ENCODE data around the gene GRN. TPM values are rescaled to one million over a fixed set of nuclear protein-coding genes. Genes with fewer than 3 reads are reported as not detected.

Gene GRN
- total RNA-seq, 1 donor: 241 TPM

DNA sequence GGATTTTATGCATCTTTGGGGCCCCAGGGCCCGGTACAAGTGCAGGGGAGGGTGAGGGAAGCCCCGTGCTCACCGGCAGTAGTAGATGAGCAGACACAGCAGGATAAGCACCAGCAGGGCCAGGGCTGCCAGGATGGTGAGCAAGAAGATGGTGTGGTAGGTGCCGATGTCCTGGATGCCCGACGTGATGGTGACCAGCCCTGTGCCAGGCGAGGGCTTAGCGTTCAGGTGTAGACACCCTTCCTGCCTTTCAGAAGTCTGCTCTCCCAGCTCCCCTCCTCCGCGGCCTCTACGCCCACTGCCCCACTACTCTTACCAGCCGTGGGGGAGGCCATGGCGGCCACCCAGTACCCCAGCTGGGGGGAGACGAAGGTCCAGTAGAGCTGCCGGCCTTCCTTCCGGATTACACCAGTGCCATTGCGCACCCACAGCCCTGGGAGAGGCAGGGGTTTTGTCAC, 10.6 kb downstream of the GRN start:
- H3K4me3 ChIP-seq (ENCODE audit: low read depth, low read length): no peak overlapping the region
- no peak for DNase-seq (ENCODE audit: low read depth)
- TF ChIP-seq CTCF (IDR thresholded peaks at IDR 0.05; ENCODE audit: insufficient read depth, low read length): no peak

DNA sequence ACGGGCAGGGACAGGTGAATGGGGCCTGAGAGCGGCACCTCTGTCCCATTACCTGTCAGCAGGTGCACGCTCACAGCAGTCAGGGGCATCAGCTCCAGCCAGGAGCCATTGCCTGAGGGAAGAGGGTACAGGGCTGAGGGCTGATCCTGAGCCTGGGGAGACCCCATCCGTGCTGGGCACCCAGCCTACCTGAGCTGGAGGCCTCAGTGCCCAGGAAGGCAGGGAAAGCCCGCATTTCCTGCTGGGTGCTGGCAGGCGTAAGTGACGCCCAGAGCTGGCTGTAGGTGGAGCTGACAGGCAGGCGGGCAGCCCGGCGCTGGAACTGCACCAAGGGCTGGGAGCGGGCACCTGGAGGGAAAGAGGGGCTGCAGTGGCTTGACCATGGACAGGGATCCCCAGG, 11.1 kb downstream of the GRN start:
- TF ChIP-seq CTCF (IDR thresholded peaks at IDR 0.05; ENCODE audit: insufficient read depth, low read length): no peak
- H3K4me3 ChIP-seq (ENCODE audit: low read depth, low read length): no peak overlapping the region
- no peak for DNase-seq (ENCODE audit: low read depth)

- TF ChIP-seq CTCF (IDR thresholded peaks at IDR 0.05; ENCODE audit: insufficient read depth, low read length): no peak
- H3K4me3 ChIP-seq (ENCODE audit: low read depth, low read length): no peak overlapping the region
- no peak for DNase-seq (ENCODE audit: low read depth)
Measured at GRCh38 chr17:44358066-44358465, 13.0 kb downstream of the GRN start.

GRCh38 chr17:44359006-44359405, 13.9 kb downstream of the GRN start:
- no peak for TF ChIP-seq CTCF (IDR thresholded peaks at IDR 0.05; ENCODE audit: insufficient read depth, low read length)
- no peak for DNase-seq (ENCODE audit: low read depth)
- no peak overlapping the region for H3K4me3 ChIP-seq (ENCODE audit: low read depth, low read length)

DNA sequence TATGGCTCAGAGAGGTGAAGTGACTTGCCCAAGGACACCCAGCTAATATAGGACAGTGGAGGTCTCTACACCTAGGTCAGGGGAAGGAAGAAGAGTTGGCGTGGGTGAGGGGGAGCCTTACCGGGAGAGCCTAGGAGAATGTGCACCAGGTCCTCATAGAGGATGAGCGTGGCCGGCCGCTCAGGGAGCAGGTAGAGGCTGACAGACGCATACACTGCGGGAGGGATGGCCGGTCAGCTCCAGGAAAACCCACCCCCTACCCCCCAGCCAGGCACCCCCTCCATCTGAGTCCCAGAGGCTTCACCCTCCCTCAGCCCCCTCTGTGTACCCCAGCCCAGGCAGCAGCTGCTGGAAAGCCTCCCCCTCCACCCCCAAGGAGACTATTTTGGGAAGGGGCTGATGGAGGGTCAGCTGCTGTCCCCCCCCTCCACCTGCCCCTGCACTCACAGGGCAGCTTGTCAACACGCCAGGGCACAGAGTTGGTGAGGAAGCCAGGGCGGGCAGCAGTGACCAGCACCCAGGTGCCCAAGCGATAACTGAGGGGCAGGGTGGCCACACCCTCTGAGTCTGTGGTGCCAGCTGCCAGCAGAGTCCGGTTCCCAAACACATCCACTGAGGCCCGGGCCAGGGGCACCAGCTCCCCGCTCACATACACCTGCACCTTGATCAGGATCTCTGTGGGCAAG, 14.5 kb downstream of the GRN start:
- TF ChIP-seq CTCF (IDR thresholded peaks at IDR 0.05; ENCODE audit: insufficient read depth, low read length): no peak
- no peak for DNase-seq (ENCODE audit: low read depth)
- H3K4me3 ChIP-seq (ENCODE audit: low read depth, low read length): no peak overlapping the region

DNA sequence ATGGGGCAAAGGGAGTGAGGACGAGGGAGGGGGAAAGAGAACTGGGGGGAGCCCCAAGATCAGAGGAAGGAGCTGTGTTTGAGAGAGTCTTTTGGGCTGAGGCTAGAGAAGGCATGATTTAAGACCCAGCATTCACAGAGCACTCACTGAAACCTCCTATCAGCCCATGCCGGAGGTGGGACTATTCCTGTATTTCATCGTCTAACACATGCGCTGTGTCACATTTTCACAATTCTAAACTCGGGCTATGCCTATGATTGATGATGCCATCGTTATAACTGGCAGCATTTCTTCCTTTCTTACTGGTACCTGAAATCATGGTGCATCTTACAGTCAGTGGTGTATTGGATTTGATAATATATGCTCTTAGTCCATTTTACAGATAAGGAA, 15.0 kb downstream of the GRN start:
- no peak for TF ChIP-seq CTCF (IDR thresholded peaks at IDR 0.05; ENCODE audit: insufficient read depth, low read length)
- DNase-seq (ENCODE audit: low read depth): no peak
- H3K4me3 ChIP-seq (ENCODE audit: low read depth, low read length): no peak overlapping the region

DNA sequence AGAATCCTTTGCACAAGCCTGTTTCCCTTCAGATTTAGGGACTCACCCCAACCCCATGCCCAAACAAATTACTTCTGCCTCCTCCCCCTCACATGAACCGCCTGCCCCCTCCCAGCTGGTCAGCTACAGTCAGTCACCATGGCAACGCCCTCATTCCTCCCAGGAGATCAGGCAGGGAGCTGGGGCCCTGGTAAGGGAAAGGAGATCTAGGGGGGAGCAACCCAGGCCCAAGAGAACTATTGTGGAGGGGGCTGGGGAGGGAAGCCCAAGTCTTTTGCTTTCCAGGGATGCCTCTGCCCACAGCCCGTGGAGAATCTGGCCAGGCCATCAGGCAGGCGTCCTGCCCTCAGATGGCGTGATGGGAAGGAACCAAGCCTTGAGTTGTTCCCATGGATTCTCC, 15.7 kb downstream of the GRN start:
- no peak overlapping the region for H3K4me3 ChIP-seq (ENCODE audit: low read depth, low read length)
- no peak for TF ChIP-seq CTCF (IDR thresholded peaks at IDR 0.05; ENCODE audit: insufficient read depth, low read length)
- peak; percentile 43 for DNase-seq (ENCODE audit: low read depth)

Measured in fibroblast of the aortic adventitia (primary cell).